K562 (cell line): Measurements from ENCODE around the gene LY6G6C. TPM values are rescaled to one million over a fixed set of nuclear protein-coding genes. Genes with fewer than 3 reads are reported as not detected.
A peak's percentile ranks its signal among the peaks of the same experiment; 100 is the strongest.

ENCODE experiments used
- AFF1 ChIP-seq, 2 experiments: fragments of 450-650 bp; IDR thresholded peaks; 2 replicates each; pipeline ENCODE4 v1.6.1; 2018; ENCODE audit warnings: mild to moderate bottlenecking in 2 of 2, low read depth in 1 of 2; ENCODE audit not compliant: partially characterized antibody in 2 of 2
- ARID4B ChIP-seq: sonication (generic); formaldehyde crosslinking; IDR thresholded peaks from 2 replicates; pipeline ENCODE4 v1.8.0; 2022; ENCODE audit warnings: mild to moderate bottlenecking, missing genetic modification reagents
- CBFB ChIP-seq: sonication (generic); formaldehyde crosslinking; IDR thresholded peaks from 2 replicates; pipeline ENCODE4 v1.4.0; 2020; ENCODE audit warnings: mild to moderate bottlenecking, missing genetic modification reagents
- EZH2 ChIP-seq: IDR thresholded peaks from 2 replicates; pipeline ENCODE4 v1.6.1; 2012; ENCODE audit warnings: low read depth, mild to moderate bottlenecking, inconsistent platforms, low read length, borderline replicate concordance
- HBP1 ChIP-seq: fragments of 450-650 bp; formaldehyde crosslinking; IDR thresholded peaks from 2 replicates; pipeline ENCODE4 v1.4.0; 2022; ENCODE audit warnings: missing genetic modification characterization
- KDM4B ChIP-seq, 2 experiments: fragments of 450-650 bp in 1 of 2; sonication (generic) in 1 of 2; IDR thresholded peaks; 2 replicates each; pipeline ENCODE4 v1.6.1; 2016 to 2017; ENCODE audit warnings: borderline replicate concordance in 2 of 2, antibody characterized with exemption in 1 of 2, low read depth in 1 of 2, mild to moderate bottlenecking in 1 of 2
- PPARD ChIP-seq: fragments of 250-450 bp; sonication (Bioruptor Pico); IDR thresholded peaks from 2 replicates; pipeline ENCODE4 v1.8.0; 2022; ENCODE audit warnings: inconsistent platforms, mild to moderate bottlenecking, moderate library complexity
- RB1 ChIP-seq: fragments of 450-650 bp; IDR thresholded peaks from 2 replicates; pipeline ENCODE4 v1.6.1; 2017; ENCODE audit warnings: low read depth, mild to moderate bottlenecking
- RERE ChIP-seq: sonication (generic); formaldehyde crosslinking; IDR thresholded peaks from 2 replicates; pipeline ENCODE4 v1.8.0; 2023; ENCODE audit warnings: missing genetic modification reagents, mild to moderate bottlenecking, borderline replicate concordance
- polyA plus RNA-seq, 8 experiments: library from polyadenylated mRNA; depleted of rRNA in 4 of 8; stranded (reverse) in 5 of 8; unstranded in 3 of 8; fragments of >200 nt; fragmentation: Nextera tagmentation in 2 of 8; fragmentation: Illumina TruSeq in 1 of 8; extraction: Ambion mirVana in 2 of 8; extraction: Trizol in 1 of 8; gene quantifications; 2 replicates each; pipeline versions ENCODE4 v1.2.1 to v1.2.3, GENCODE V29; 2011 to 2014; ENCODE audit warnings: inconsistent platforms in 1 of 8, missing spikeins in 1 of 8
- total RNA-seq, 7 experiments: library from RNA; depleted of rRNA in 6 of 7; stranded (reverse); fragments of >200 nt in 6 of 7; fragmentation: Illumina TruSeq in 2 of 7; extraction: Trizol in 2 of 7; gene quantifications; 2 replicates each; pipeline versions ENCODE4 v1.2.1 to v1.2.3, GENCODE V29; 2011 to 2021; ENCODE audit warnings: low replicate concordance in 1 of 7

The LY6G6C gene
- total and polyA plus RNA-seq, 9 of the 15 experiments (the other 6 are each of a cell fraction or from before 2014, with no cell fraction given): 0.06 to 0.20 TPM; not detected in 7

- TF ChIP-seq PPARD (no peak), EZH2 (no peak), CBFB (CRISPR knock-in tag) (peak; percentile 67; the same call in 1 of the 2 replicates), HBP1 (CRISPR knock-in tag) (peak; percentile 10; the same call in 1 of the 2 replicates), AFF1 (IDR thresholded peaks at IDR 0.05; ENCODE audit: low read depth in 1 of 2, partially characterized antibody in 2 of 2) (no peak), ARID4B (CRISPR knock-in tag) (peak; percentile 71; the same call in 1 of the 2 replicates), KDM4B (IDR thresholded peaks at IDR 0.05; ENCODE audit: borderline replicate concordance in 2 of 2, low read depth in 1 of 2) (0 out of 4 replicates have a peak, but pooled peaks of 1 of the 2 experiments have one; percentile 55), RERE (CRISPR knock-in tag) (peak; percentile 9; the same call in 1 of the 2 replicates), RB1 (no peak)
These were observed 19.7 kb downstream of the LY6G6C start (continued) for GRCh38 chr6:31701666-31702404.
